Peyer's patch (tissue), 4 donors: ENCODE data around the gene LBX2.

Experiments used
- CTCF ChIP-seq, 6 experiments: fragments of 450-650 bp in 4 of 6; fragments of 200-600 bp in 2 of 6; sonication (generic) in 1 of 6; IDR thresholded peaks; one replicate each; pipeline ENCODE4 v1.5.1; 2017 to 2019; ENCODE audit warnings: antibody characterized with exemption in 6 of 6, mild to moderate bottlenecking in 3 of 6, moderate library complexity in 1 of 6
- POLR2A ChIP-seq, 2 donors: fragments of 450-650 bp; IDR thresholded peaks; one replicate each; pipeline ENCODE4 v1.5.1; 2017; ENCODE audit warnings: antibody characterized with exemption in 2 of 2, mild to moderate bottlenecking in 2 of 2, moderate library complexity in 2 of 2

- no peak for TF ChIP-seq CTCF (IDR thresholded peaks at IDR 0.05)
- TF ChIP-seq POLR2A (IDR thresholded peaks at IDR 0.05) = no peak
Measured at GRCh38 chr2:74515981-74516633, 16.7 kb upstream of the LBX2 start.
